ENCODE data around the gene LRIT3.

LRIT3 gene

GRCh38 chr4:109912706-109913595 lies 65.0 kb downstream of the LRIT3 start, which contains the start of gene EGF:
Gene EGF (plus strand): TSS chr4:109912883. CDS start chr4:109913336, 453 bp downstream.
- ChIA-PET POLR2A (no interaction called here), CTCF (interaction anchor here (1.1 kb wide), 1 partner anchor 12 kb away, joined by 3 read pairs; no protein-coding TSS in a partner anchor)
- no peak for TF ChIP-seq CTCF (IDR thresholded peaks at IDR 0.05; ENCODE audit: control extremely low read depth, extremely low read depth, low read depth, missing control alignments)
- no peak for DNase-seq (ENCODE audit: extremely low spot score)

- no peak for TF ChIP-seq CTCF (IDR thresholded peaks at IDR 0.05; ENCODE audit: control extremely low read depth, extremely low read depth, low read depth, missing control alignments)
- ChIA-PET CTCF (interaction anchor here (1.1 kb wide), 2 partner anchors 13 to 28 kb away, joined by 3 read pairs; no protein-coding TSS in a partner anchor), POLR2A (no interaction called here)
- DNase-seq (ENCODE audit: extremely low spot score), result no peak
These were observed 65.8 kb downstream of the LRIT3 start for GRCh38 chr4:109913596-109914241.

- CTCF ChIA-PET, result interaction anchor here (1.1 kb wide), 1 partner anchor 28 kb away, joined by 3 read pairs; no protein-coding TSS in a partner anchor
These were observed 66.4 kb downstream of the LRIT3 start for GRCh38 chr4:109914322-109914721.

GRCh38 chr4:109915385-109916026 lies 67.6 kb downstream of the LRIT3 start:
- ChIA-PET POLR2A (no interaction called here), CTCF (no interaction called here)
- DNase-seq (ENCODE audit: extremely low spot score), result no peak
- TF ChIP-seq CTCF (IDR thresholded peaks at IDR 0.05; ENCODE audit: control extremely low read depth, extremely low read depth, low read depth, missing control alignments), result no peak

More at GRCh38 chr4:109914322-109914721, 66.4 kb downstream of the LRIT3 start:
- TF ChIP-seq CTCF (IDR thresholded peaks at IDR 0.05; ENCODE audit: control extremely low read depth, extremely low read depth, low read depth, missing control alignments), result no peak
- POLR2A ChIA-PET, result no interaction called here
- no peak for DNase-seq (ENCODE audit: extremely low spot score)

GRCh38 chr4:109916027-109916409 lies 68.1 kb downstream of the LRIT3 start:
- ChIA-PET CTCF (no interaction called here), POLR2A (no interaction called here)
- no peak for TF ChIP-seq CTCF (IDR thresholded peaks at IDR 0.05; ENCODE audit: control extremely low read depth, extremely low read depth, low read depth, missing control alignments)

GRCh38 chr4:109921384-109921808 lies 73.5 kb downstream of the LRIT3 start:
- no peak for TF ChIP-seq CTCF (IDR thresholded peaks at IDR 0.05; ENCODE audit: control extremely low read depth, extremely low read depth, low read depth, missing control alignments)
- ChIA-PET CTCF (interaction anchor here (0.9 to 1.4 kb wide), 2 partner anchors 9 to 61 kb away, joined by 3 read pairs; no protein-coding TSS in a partner anchor), POLR2A (no interaction called here)
- DNase-seq (ENCODE audit: extremely low spot score), result no peak

More at GRCh38 chr4:109916027-109916409, 68.1 kb downstream of the LRIT3 start:
- DNase-seq (ENCODE audit: extremely low spot score), result no peak

Data from GM10248 (cell line).